Smooth muscle cell (in vitro differentiated cells): ENCODE measurements around the gene COBLL1. TPM values are rescaled to one million over a fixed set of nuclear protein-coding genes. Genes with fewer than 3 reads are reported as not detected.

Source experiments
- DNase-seq: peaks from one replicate; lab custom pipeline; 2025; ENCODE audit not compliant: unreplicated experiment; lab: John Stamatoyannopoulos, UW
- H2AFZ ChIP-seq: fragments of 200-600 bp; sonication (generic); 2 replicates; pipeline ENCODE4 v1.6.0; 2016; ENCODE audit warnings: antibody characterized with exemption, low read depth, mild to moderate bottlenecking
- H3F3A ChIP-seq: fragments of 200-600 bp; sonication (generic); 2 replicates; pipeline ENCODE4 v1.6.0; 2017; ENCODE audit warnings: antibody characterized with exemption, low read depth
- H3K27ac ChIP-seq: fragments of 200-600 bp; sonication (generic); 2 replicates; pipeline ENCODE4 v1.5.1; 2016; ENCODE audit warnings: low read depth, mild to moderate bottlenecking
- H3K27me3 ChIP-seq: fragments of 200-600 bp; sonication (generic); 2 replicates; pipeline ENCODE4 v1.6.1; 2016; ENCODE audit warnings: low read depth, mild to moderate bottlenecking
- H3K36me3 ChIP-seq: fragments of 200-600 bp; sonication (generic); 2 replicates; pipeline ENCODE4 v1.5.1; 2016; ENCODE audit warnings: low read depth
- H3K4me1 ChIP-seq: fragments of 200-600 bp; sonication (generic); 2 replicates; pipeline ENCODE4 v1.5.1; 2016; ENCODE audit warnings: low read depth
- H3K4me2 ChIP-seq: fragments of 200-600 bp; sonication (generic); 2 replicates; pipeline ENCODE4 v1.6.0; 2016; ENCODE audit warnings: mild to moderate bottlenecking
- H3K4me3 ChIP-seq: fragments of 200-600 bp; sonication (generic); 2 replicates; pipeline ENCODE4 v1.5.1; 2016; ENCODE audit warnings: mild to moderate bottlenecking
- H3K79me2 ChIP-seq: fragments of 200-600 bp; sonication (generic); 2 replicates; pipeline ENCODE4 v1.6.0; 2016; ENCODE audit warnings: low read depth, mild to moderate bottlenecking
- H3K9ac ChIP-seq: fragments of 200-600 bp; sonication (generic); 2 replicates; pipeline ENCODE4 v1.6.0; 2016; ENCODE audit warnings: low read depth
- H3K9me3 ChIP-seq: fragments of 200-600 bp; sonication (generic); replicated peaks from 2 replicates; pipeline ENCODE4 v1.5.1; 2016; ENCODE audit warnings: low read depth
- H4K20me1 ChIP-seq: fragments of 200-600 bp; sonication (generic); 2 replicates; pipeline ENCODE4 v1.6.0; 2016; ENCODE audit warnings: low read depth
- WGBS: methylation state at CpG from one replicate; pipeline ENCODE4 v1.1.7; 2016; ENCODE audit warnings: low lambda C conversion rate; 5-methylcytosine and 5-hydroxymethylcytosine counted together
- polyA plus RNA-seq: library from polyadenylated mRNA; unstranded; fragments of >200 nt; fragmentation: Nextera tagmentation; extraction: Ambion mirVana; gene quantifications from 2 replicates; pipeline ENCODE4 v1.2.1, GENCODE V29; 2016
- total RNA-seq: library from RNA; depleted of rRNA; stranded (reverse); fragments of >200 nt; gene quantifications from 2 replicates; pipeline ENCODE4 v1.2.3, GENCODE V29; 2014
- TF ChIP-seq, protein P1 (sequence below): fragments of 200-600 bp; sonication (generic); IDR thresholded peaks from 2 replicates; pipeline ENCODE4 v1.5.1; 2017; ENCODE audit warnings: borderline replicate concordance, mild to moderate bottlenecking, antibody characterized with exemption; ENCODE audit not compliant: insufficient read depth, poor library complexity, severe bottlenecking

Gene COBLL1
- total and polyA plus RNA-seq, 2 experiments from 2014 or later = 5.2 to 17.4 TPM

DNA sequence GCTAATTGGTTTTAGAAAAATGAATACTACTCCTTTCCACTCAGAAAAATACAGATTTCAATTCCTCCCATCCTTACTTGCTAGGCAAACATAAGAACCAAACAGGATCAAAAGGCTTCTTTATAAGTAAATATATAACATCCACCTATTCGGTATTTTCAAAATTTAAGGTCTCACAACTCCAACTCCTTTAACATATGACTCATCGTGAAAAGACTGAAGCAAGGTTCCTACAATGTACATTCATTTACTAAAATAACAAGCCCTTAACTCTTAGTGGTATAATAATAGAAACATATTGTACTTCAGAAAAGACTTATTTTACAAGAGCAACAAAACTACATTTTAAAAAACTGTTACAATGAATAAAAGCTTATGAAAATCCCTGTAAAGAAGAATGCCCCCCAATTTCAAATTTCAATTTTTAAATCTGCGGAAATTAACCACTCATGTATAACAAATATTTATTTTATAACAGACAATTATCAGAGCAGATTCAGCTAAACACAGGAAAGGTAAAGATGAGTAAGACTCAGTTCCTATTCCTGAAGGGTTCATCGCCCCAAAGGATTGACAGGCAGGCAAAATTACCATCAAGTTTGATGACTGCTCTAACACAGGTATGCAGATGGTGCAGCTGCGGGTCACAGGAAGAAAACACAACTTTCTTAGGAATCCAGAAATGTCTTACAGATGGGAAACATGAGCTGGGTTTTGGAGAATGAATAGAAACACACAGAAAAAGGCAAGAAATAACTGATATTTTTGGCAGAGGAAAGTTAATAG is 96.4 kb downstream of the COBLL1 start:
- peaks cover 5% of the 10 kb centered on the region for H3K79me2 ChIP-seq
- no peak overlapping the region for H3K9ac ChIP-seq
- TF ChIP-seq, protein P1, sequence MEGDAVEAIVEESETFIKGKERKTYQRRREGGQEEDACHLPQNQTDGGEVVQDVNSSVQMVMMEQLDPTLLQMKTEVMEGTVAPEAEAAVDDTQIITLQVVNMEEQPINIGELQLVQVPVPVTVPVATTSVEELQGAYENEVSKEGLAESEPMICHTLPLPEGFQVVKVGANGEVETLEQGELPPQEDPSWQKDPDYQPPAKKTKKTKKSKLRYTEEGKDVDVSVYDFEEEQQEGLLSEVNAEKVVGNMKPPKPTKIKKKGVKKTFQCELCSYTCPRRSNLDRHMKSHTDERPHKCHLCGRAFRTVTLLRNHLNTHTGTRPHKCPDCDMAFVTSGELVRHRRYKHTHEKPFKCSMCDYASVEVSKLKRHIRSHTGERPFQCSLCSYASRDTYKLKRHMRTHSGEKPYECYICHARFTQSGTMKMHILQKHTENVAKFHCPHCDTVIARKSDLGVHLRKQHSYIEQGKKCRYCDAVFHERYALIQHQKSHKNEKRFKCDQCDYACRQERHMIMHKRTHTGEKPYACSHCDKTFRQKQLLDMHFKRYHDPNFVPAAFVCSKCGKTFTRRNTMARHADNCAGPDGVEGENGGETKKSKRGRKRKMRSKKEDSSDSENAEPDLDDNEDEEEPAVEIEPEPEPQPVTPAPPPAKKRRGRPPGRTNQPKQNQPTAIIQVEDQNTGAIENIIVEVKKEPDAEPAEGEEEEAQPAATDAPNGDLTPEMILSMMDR = no peak
- H3K36me3 ChIP-seq = no peaks in the 10 kb centered on the region
- H3K4me2 ChIP-seq = no peak overlapping the region
- no peak overlapping the region for H3K27ac ChIP-seq
- H3K9me3 ChIP-seq = no peaks in the 10 kb centered on the region
- no peaks in the 10 kb centered on the region for H3F3A ChIP-seq
- H4K20me1 ChIP-seq = no peaks in the 10 kb centered on the region
- no peak for DNase-seq
- H2AFZ ChIP-seq = no peak overlapping the region
- no peaks in the 10 kb centered on the region for H3K27me3 ChIP-seq
- no peaks in the 10 kb centered on the region for H3K4me1 ChIP-seq
- no peak overlapping the region for H3K4me3 ChIP-seq
- WGBS = 81% methylated on average over 5 of the region's 5 CpGs

DNA sequence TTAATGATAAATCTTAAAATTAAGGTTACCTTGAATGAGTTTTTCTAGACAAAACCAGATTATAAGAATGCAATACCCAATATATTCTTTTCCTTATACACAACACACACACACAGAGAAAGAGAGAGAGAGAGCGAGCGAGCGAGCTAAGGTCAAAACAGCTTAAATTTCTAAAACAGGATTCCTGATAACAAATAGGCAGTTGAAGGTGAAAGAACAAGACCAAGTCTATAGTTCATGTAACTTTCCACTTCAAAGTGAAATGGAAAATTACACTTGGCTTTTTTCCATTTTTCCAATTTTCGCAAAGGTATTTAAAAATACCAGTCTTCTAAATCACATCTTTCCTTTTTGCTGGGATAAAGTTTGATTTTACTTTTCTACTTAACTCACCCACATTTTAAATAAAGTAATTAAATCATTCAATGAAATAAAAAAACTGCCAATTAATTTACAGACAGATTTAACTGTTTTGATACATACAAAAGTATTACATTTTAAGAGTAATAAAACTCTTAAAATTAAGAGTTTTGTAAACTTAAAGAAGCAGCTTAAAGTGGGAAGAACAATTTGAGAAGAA is 98.8 kb downstream of the COBLL1 start:
- H3K27me3 ChIP-seq = no peaks in the 10 kb centered on the region
- H3K79me2 ChIP-seq = no peaks in the 10 kb centered on the region
- H3K4me3 ChIP-seq = no peak overlapping the region
- no peaks in the 10 kb centered on the region for H3K9me3 ChIP-seq
- H4K20me1 ChIP-seq = no peaks in the 10 kb centered on the region
- H3K4me1 ChIP-seq = no peaks in the 10 kb centered on the region
- TF ChIP-seq, protein P1 = no peak
- no peak overlapping the region for H3K4me2 ChIP-seq
- peaks cover 9% of the 10 kb centered on the region for H3F3A ChIP-seq
- H3K9ac ChIP-seq = no peak overlapping the region
- no peak for DNase-seq
- H3K27ac ChIP-seq = no peak overlapping the region
- 95% methylated on average over 4 of the region's 4 CpGs for WGBS
- H2AFZ ChIP-seq = no peak overlapping the region
- H3K36me3 ChIP-seq = no peaks in the 10 kb centered on the region

DNA sequence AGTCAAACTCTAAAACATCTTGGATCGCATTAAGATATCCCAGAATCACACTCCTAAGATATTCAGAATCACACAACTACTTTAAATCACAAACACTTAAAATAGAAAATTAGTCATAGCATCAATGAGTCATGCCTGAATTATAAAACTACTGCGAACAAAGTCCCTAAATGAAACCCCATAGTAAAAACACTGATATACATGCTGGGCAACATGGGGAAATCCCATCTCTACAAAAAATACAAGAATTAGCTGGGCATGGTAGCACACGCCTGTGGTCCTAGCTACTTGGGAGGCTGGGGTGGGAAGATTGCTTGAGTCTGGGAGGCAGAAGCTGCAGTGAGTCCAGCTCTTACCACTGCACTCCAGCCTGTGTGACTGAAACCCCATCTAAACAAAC is 101.7 kb downstream of the COBLL1 start:
- no peaks in the 10 kb centered on the region for H3K4me1 ChIP-seq
- H3K9ac ChIP-seq = no peak overlapping the region
- H3K4me3 ChIP-seq = no peak overlapping the region
- H2AFZ ChIP-seq = no peak overlapping the region
- H3K9me3 ChIP-seq = no peaks in the 10 kb centered on the region
- no peaks in the 10 kb centered on the region for H3K79me2 ChIP-seq
- TF ChIP-seq, protein P1 = no peak
- H3K27me3 ChIP-seq = no peaks in the 10 kb centered on the region
- WGBS = 31% methylated on average over 3 of the region's 3 CpGs
- peaks cover 9% of the 10 kb centered on the region for H3F3A ChIP-seq
- H3K27ac ChIP-seq = peak overlapping the region; percentile 55
- no peaks in the 10 kb centered on the region for H3K36me3 ChIP-seq
- no peak for DNase-seq
- peak overlapping the region; percentile 52 for H3K4me2 ChIP-seq
- no peaks in the 10 kb centered on the region for H4K20me1 ChIP-seq
